Measurements from ENCODE around the gene SLIT3. TPM values are rescaled to one million over a fixed set of nuclear protein-coding genes. Genes with fewer than 3 reads are reported as not detected.

SLIT3 gene
- total and polyA plus RNA-seq, 2 donors (not counting 3 experiments of a cell fraction or from before 2014, with no cell fraction given) = 0.90 to 1.0 TPM

DNA sequence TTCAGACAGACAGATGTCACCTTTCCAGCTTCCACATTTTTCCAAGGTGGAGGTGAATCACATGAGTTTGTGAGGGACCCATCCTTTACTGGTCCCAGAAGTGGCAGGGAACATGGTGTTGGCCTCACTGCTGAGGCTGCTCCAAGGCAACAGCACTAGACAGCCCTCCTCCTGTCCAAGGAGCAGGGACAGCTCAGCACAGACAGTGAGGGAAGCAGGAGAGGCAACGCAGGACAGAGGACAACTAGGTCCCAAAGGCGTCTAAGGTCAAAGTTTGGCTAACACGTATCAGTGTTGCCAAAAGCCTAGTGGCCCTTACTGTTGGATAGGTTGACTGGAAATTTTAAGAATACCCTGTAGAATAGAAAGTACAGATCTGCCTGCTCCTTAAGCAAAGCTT is 470.1 kb downstream of the SLIT3 start:
- DNase-seq (ENCODE audit: low read depth, low spot score) = no peak
- intact Hi-C loops (cut with micrococcal nuclease) (no loop called here), dilution Hi-C loops (cut with MboI; ENCODE audit: extremely low pct_ligation_motif_present, low sequenced_read_pairs) (no loop called here)
- POLR2A ChIA-PET = no interaction called here
- Histone ChIP-seq H3K27ac (ENCODE audit: insufficient read depth, low read depth, low read length) (no peak overlapping the region), H3K36me3 (ENCODE audit: control insufficient read depth in 2 of 2, extremely low read depth in 1 of 2, insufficient read depth in 2 of 2, low read length in 2 of 2) (no peaks in the 10 kb centered on the region), H3K27me3 (ENCODE audit: control insufficient read depth in 2 of 2, insufficient read depth in 2 of 2, low read length in 2 of 2) (no peaks in the 10 kb centered on the region), H4K20me1 (replicated peaks; ENCODE audit: control insufficient read depth, extremely low read depth, insufficient read depth, low read length) (no peaks in the 10 kb centered on the region), H3K9me1 (replicated peaks; ENCODE audit: control insufficient read depth, extremely low read depth, insufficient read depth, low read length) (no peaks in the 10 kb centered on the region), H3K9me3 (replicated peaks; ENCODE audit: control insufficient read depth, insufficient read depth, low read length) (no peaks in the 10 kb centered on the region), H2AFZ (ENCODE audit: low read depth, low read length) (no peak overlapping the region), H3K4me1 (ENCODE audit: control insufficient read depth, extremely low read depth, insufficient read depth, low read length) (no peaks in the 10 kb centered on the region), H3K4me3 (replicated peaks in 1 of 3; ENCODE audit: insufficient read depth in 1 of 3, low read depth in 1 of 3, low read length in 3 of 3) (no peak overlapping the region), H3K79me2 (ENCODE audit: control insufficient read depth, insufficient read depth, low read length) (no peaks in the 10 kb centered on the region), H3K4me2 (ENCODE audit: insufficient read depth, low read length) (no peak overlapping the region), H3K9ac (replicated peaks; ENCODE audit: extremely low read depth, insufficient read depth, low read length) (no peak overlapping the region)
- no TSS peak for BruUV-seq (replicated peaks)
- FAIRE-seq = no peak
- TF ChIP-seq, protein P1, sequence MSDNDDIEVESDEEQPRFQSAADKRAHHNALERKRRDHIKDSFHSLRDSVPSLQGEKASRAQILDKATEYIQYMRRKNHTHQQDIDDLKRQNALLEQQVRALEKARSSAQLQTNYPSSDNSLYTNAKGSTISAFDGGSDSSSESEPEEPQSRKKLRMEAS (IDR thresholded peaks at IDR 0.05; ENCODE audit: insufficient read depth, insufficient read length) = no peak
- no peak for TF ChIP-seq EZH2 (IDR thresholded peaks at IDR 0.05; ENCODE audit: borderline replicate concordance, low read depth, low read length, severe bottlenecking)
- TF ChIP-seq GATA2 (IDR thresholded peaks at IDR 0.05; ENCODE audit: insufficient read depth, insufficient read length, low read depth, low read length) = no peak
- TF ChIP-seq POLR2AphosphoS5 (IDR thresholded peaks at IDR 0.05; ENCODE audit: insufficient read depth, low read depth, low read length) = no peak
- TF ChIP-seq JUN (IDR thresholded peaks at IDR 0.05; ENCODE audit: borderline replicate concordance, insufficient read depth, insufficient read length, low read depth) = no peak
- TF ChIP-seq, protein P2, sequence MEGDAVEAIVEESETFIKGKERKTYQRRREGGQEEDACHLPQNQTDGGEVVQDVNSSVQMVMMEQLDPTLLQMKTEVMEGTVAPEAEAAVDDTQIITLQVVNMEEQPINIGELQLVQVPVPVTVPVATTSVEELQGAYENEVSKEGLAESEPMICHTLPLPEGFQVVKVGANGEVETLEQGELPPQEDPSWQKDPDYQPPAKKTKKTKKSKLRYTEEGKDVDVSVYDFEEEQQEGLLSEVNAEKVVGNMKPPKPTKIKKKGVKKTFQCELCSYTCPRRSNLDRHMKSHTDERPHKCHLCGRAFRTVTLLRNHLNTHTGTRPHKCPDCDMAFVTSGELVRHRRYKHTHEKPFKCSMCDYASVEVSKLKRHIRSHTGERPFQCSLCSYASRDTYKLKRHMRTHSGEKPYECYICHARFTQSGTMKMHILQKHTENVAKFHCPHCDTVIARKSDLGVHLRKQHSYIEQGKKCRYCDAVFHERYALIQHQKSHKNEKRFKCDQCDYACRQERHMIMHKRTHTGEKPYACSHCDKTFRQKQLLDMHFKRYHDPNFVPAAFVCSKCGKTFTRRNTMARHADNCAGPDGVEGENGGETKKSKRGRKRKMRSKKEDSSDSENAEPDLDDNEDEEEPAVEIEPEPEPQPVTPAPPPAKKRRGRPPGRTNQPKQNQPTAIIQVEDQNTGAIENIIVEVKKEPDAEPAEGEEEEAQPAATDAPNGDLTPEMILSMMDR (IDR thresholded peaks at IDR 0.05; ENCODE audit: extremely low read depth in 1 of 2, insufficient read depth in 1 of 2, low read depth in 1 of 2, low read length in 2 of 2) = no peak
- TF ChIP-seq MYC (IDR thresholded peaks at IDR 0.05; ENCODE audit: low read depth, low read length) = no peak
- TF ChIP-seq FOS (IDR thresholded peaks at IDR 0.05; ENCODE audit: borderline replicate concordance, insufficient read depth, low read length) = no peak
- TF ChIP-seq POLR2A (IDR thresholded peaks at IDR 0.05; ENCODE audit: low read depth, low read length) = no peak
- CTCF ChIA-PET = no interaction called here
